HL-60 (cell line): Measurements from ENCODE around the gene MRAS.

Experiments
- POLR2AphosphoS5 ChIP-seq: IDR thresholded peaks from 2 replicates; pipeline ENCODE4 v1.6.1; 2012; ENCODE audit warnings: low read depth
- REST ChIP-seq: IDR thresholded peaks from 2 replicates; pipeline ENCODE4 v1.6.1; 2012; ENCODE audit warnings: low read depth; ENCODE audit not compliant: insufficient replicate concordance
- TF ChIP-seq, protein P1 (sequence below): IDR thresholded peaks from one replicate; pipeline ENCODE4 v1.5.1; 2011; ENCODE audit warnings: low read length, control low read depth, inconsistent platforms; ENCODE audit not compliant: insufficient read depth

- TF ChIP-seq POLR2AphosphoS5 (no peak), REST (no peak)
- TF ChIP-seq, protein P1, sequence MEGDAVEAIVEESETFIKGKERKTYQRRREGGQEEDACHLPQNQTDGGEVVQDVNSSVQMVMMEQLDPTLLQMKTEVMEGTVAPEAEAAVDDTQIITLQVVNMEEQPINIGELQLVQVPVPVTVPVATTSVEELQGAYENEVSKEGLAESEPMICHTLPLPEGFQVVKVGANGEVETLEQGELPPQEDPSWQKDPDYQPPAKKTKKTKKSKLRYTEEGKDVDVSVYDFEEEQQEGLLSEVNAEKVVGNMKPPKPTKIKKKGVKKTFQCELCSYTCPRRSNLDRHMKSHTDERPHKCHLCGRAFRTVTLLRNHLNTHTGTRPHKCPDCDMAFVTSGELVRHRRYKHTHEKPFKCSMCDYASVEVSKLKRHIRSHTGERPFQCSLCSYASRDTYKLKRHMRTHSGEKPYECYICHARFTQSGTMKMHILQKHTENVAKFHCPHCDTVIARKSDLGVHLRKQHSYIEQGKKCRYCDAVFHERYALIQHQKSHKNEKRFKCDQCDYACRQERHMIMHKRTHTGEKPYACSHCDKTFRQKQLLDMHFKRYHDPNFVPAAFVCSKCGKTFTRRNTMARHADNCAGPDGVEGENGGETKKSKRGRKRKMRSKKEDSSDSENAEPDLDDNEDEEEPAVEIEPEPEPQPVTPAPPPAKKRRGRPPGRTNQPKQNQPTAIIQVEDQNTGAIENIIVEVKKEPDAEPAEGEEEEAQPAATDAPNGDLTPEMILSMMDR, result no peak
These were observed 74.9 kb downstream of the MRAS start for GRCh38 chr3:138423316-138423715.
